T-cell (primary cell): ENCODE data around the gene ITPR1. TPM values are rescaled to one million over a fixed set of nuclear protein-coding genes. Genes with fewer than 3 reads are reported as not detected.

Experiments used
- ATAC-seq, 4 experiments: fragments of 200-7000 bp in 3 of 4; fragments of 150-1000 bp in 1 of 4; cut with Tn5 transposase; replicated peaks in 1 of 4; 1 replicate in 3 of 4; 2 replicates in 1 of 4; pipeline ENCODE4 v1.10.0; 2021; ENCODE audit warnings: moderate library complexity in 3 of 4, mild to moderate bottlenecking in 2 of 4, moderate number of reproducible peaks in 1 of 4
- CTCF ChIA-PET, 2 donors: fragments of 300-600 bp; sonication (Branson Sonifier 250); formaldehyde crosslinking; loops; one replicate each; lab custom pipeline; 2022; ENCODE audit warnings: antibody characterized with exemption in 2 of 2; lab: Charles Lee
- POLR2A ChIA-PET, 2 donors: fragments of 300-600 bp; sonication (Branson Sonifier 250); formaldehyde crosslinking; loops; one replicate each; lab custom pipeline; 2022; ENCODE audit warnings: antibody characterized with exemption in 2 of 2; lab: Charles Lee
- DNase-seq, 35 experiments: peaks; one replicate each; pipeline versions ENCODE4 v3.0.0 to v3.0.0-alpha.2; 2013 to 2023
- H3K27ac ChIP-seq: one replicate; pipeline ENCODE4 v1.5.1; 2013; ENCODE audit warnings: low read length
- H3K27me3 ChIP-seq, 2 experiments: replicated peaks in 1 of 2; 1 replicate in 1 of 2; 2 replicates in 1 of 2; pipeline versions ENCODE4 v1.6.1 to v1.7.0; 2013; ENCODE audit warnings: low read length in 1 of 2, mixed read lengths in 1 of 2; ENCODE audit not compliant: control insufficient read depth in 2 of 2, insufficient read depth in 2 of 2; ENCODE audit errors: extremely low read depth in 1 of 2
- H3K36me3 ChIP-seq, 2 donors: 1 replicate in 1 of 2; 2 replicates in 1 of 2; pipeline versions ENCODE4 v1.6.1 to v1.7.0; 2013; ENCODE audit warnings: low read length in 1 of 2; ENCODE audit not compliant: control insufficient read depth in 2 of 2, insufficient read depth in 1 of 2; ENCODE audit errors: extremely low read depth in 1 of 2
- H3K4me1 ChIP-seq, 2 experiments: 1 replicate in 1 of 2; 2 replicates in 1 of 2; pipeline versions ENCODE4 v1.6.1 to v1.7.0; 2013; ENCODE audit warnings: low read length in 2 of 2, mixed read lengths in 1 of 2; ENCODE audit not compliant: insufficient read depth in 2 of 2, control insufficient read depth in 1 of 2; ENCODE audit errors: extremely low read depth in 1 of 2
- H3K4me3 ChIP-seq, 2 donors: 1 replicate in 1 of 2; 2 replicates in 1 of 2; pipeline versions ENCODE4 v1.5.1 to v1.7.0; 2013; ENCODE audit warnings: mild to moderate bottlenecking in 2 of 2, low read length in 1 of 2, moderate library complexity in 1 of 2; ENCODE audit not compliant: control insufficient read depth in 1 of 2; ENCODE audit errors: extremely low read depth in 1 of 2
- H3K9me3 ChIP-seq: 2 replicates; pipeline ENCODE4 v1.7.0; 2013
- H3K27ac Mint-ChIP-seq, 2 donors: one replicate each; pipeline ENCODE4 v1.8.0; 2020 to 2021; ENCODE audit warnings: mild to moderate bottlenecking in 2 of 2, mixed read lengths in 2 of 2
- H3K27me3 Mint-ChIP-seq, 2 donors: one replicate each; pipeline ENCODE4 v1.8.0; 2021 to 2022; ENCODE audit warnings: mixed read lengths in 2 of 2
- H3K36me3 Mint-ChIP-seq: one replicate; pipeline ENCODE4 v1.8.0; 2021; ENCODE audit warnings: mixed read lengths
- H3K4me1 Mint-ChIP-seq, 3 donors: one replicate each; pipeline ENCODE4 v1.8.0; 2020 to 2022; ENCODE audit warnings: mixed read lengths in 3 of 3, mild to moderate bottlenecking in 1 of 3
- H3K4me3 Mint-ChIP-seq, 3 donors: one replicate each; pipeline ENCODE4 v1.8.0; 2020 to 2022; ENCODE audit warnings: mild to moderate bottlenecking in 3 of 3, mixed read lengths in 3 of 3, moderate library complexity in 3 of 3
- H3K9me3 Mint-ChIP-seq, 3 donors: one replicate each; pipeline ENCODE4 v1.8.0; 2020 to 2022; ENCODE audit warnings: mixed read lengths in 3 of 3
- WGBS: methylation state at CpG from one replicate; pipeline ENCODE4 v1.1.5; 2013; ENCODE audit warnings: missing lambda C conversion rate; ENCODE audit not compliant: insufficient coverage; 5-methylcytosine and 5-hydroxymethylcytosine counted together
- total RNA-seq, 35 experiments: library from RNA in 6 of 35; stranded (reverse) in 6 of 35; fragments of 120-200 nt in 1 of 35; gene quantifications; one replicate each; pipeline versions ENCODE4 v1.2.1 to v1.2.4 and lab custom pipeline; 2013 to 2026

ITPR1 gene
- total RNA-seq, 5 donors from 2014 or later (not counting 1 experiment from before 2014, with no cell fraction given), result 53.8 to 105 (median 73.1) TPM

- peaks cover 7 to 17% (median 10%) of the 10 kb centered on the region in 3 donors for H3K4me1 Mint-ChIP-seq
- no peak overlapping the region for H3K27ac Mint-ChIP-seq
- no peak for ATAC-seq
- no peak overlapping the region for H3K27ac ChIP-seq
- H3K27me3 Mint-ChIP-seq, result no peaks in the 10 kb centered on the region
- CTCF ChIA-PET, result no interaction called here
- DNase-seq, result no peak
- H3K4me3 Mint-ChIP-seq, result no peak overlapping the region
- peaks cover 74% of the 10 kb centered on the region for H3K36me3 Mint-ChIP-seq
- H3K4me3 ChIP-seq, result no peak overlapping the region
- H3K4me1 ChIP-seq, result no peaks in the 10 kb centered on the region
- POLR2A ChIA-PET, result no interaction called here
- H3K9me3 ChIP-seq, result no peaks in the 10 kb centered on the region
- peaks cover 5 to 53% of the 10 kb centered on the region in 2 donors for H3K36me3 ChIP-seq
- H3K27me3 ChIP-seq, result no peaks in the 10 kb centered on the region
- 85% methylated on average over 4 of the region's 5 CpGs for WGBS
- H3K9me3 Mint-ChIP-seq, result no peaks in the 10 kb centered on the region
These were observed 287.4 kb downstream of the ITPR1 start for GRCh38 chr3:4780545-4780957.

- 86% methylated on average over 2 of the region's 3 CpGs for WGBS
- Histone ChIP-seq H3K4me1 (no peaks in the 10 kb centered on the region), H3K27ac (no peak overlapping the region), H3K4me3 (no peak overlapping the region), H3K27me3 (no peaks in the 10 kb centered on the region), H3K9me3 (no peaks in the 10 kb centered on the region), H3K36me3 (peaks cover 5 to 60% of the 10 kb centered on the region in 2 donors)
- CTCF ChIA-PET, result no interaction called here
- Mint-ChIP-seq H3K36me3 (peaks cover 72% of the 10 kb centered on the region), H3K27ac (no peak overlapping the region), H3K4me3 (no peak overlapping the region), H3K27me3 (no peaks in the 10 kb centered on the region), H3K9me3 (no peaks in the 10 kb centered on the region), H3K4me1 (peaks cover 3 to 7% (median 7%) of the 10 kb centered on the region in 3 donors)
- ATAC-seq, result no peak
- POLR2A ChIA-PET, result no interaction called here
- DNase-seq, result no peak
These were observed 288.9 kb downstream of the ITPR1 start for GRCh38 chr3:4782095-4782494.

- Histone ChIP-seq H3K4me1 (no peaks in the 10 kb centered on the region), H3K36me3 (peaks cover 8 to 63% of the 10 kb centered on the region in 2 donors), H3K27me3 (no peaks in the 10 kb centered on the region), H3K4me3 (no peak overlapping the region), H3K27ac (no peak overlapping the region), H3K9me3 (no peaks in the 10 kb centered on the region)
- Mint-ChIP-seq H3K27ac (no peak overlapping the region), H3K36me3 (peaks cover 78% of the 10 kb centered on the region), H3K9me3 (no peaks in the 10 kb centered on the region), H3K27me3 (no peaks in the 10 kb centered on the region), H3K4me1 (no peaks in the 10 kb centered on the region), H3K4me3 (no peak overlapping the region)
- POLR2A ChIA-PET, result no interaction called here
- WGBS, result no CpG with 5 or more reads among the region's 1 CpG
- ATAC-seq (no peak), DNase-seq (no peak)
- CTCF ChIA-PET, result interaction anchor here in 1 of 2 donors (1.2 kb wide), 1 partner anchor 74 kb away, joined by 4 read pairs; no protein-coding TSS in a partner anchor
These were observed 292.4 kb downstream of the ITPR1 start for GRCh38 chr3:4785551-4785950.

- POLR2A ChIA-PET, result no interaction called here
These were observed 293.3 kb downstream of the ITPR1 start for GRCh38 chr3:4786431-4786830.

GRCh38 chr3:4791358-4791757 is 298.2 kb downstream of the ITPR1 start:
- Mint-ChIP-seq H3K4me3 (no peak overlapping the region), H3K9me3 (no peaks in the 10 kb centered on the region), H3K27ac (no peak overlapping the region), H3K36me3 (peaks cover 83% of the 10 kb centered on the region), H3K27me3 (no peaks in the 10 kb centered on the region), H3K4me1 (no peaks in the 10 kb centered on the region)
- Histone ChIP-seq H3K4me1 (no peaks in the 10 kb centered on the region), H3K4me3 (no peak overlapping the region), H3K27ac (no peak overlapping the region), H3K27me3 (no peaks in the 10 kb centered on the region), H3K9me3 (no peaks in the 10 kb centered on the region), H3K36me3 (peaks cover 18 to 57% of the 10 kb centered on the region in 2 donors)
- DNase-seq (no peak), ATAC-seq (no peak)
- CTCF ChIA-PET, result no interaction called here
- WGBS, result 90% methylated on average over 3 of the region's 4 CpGs
- POLR2A ChIA-PET, result no interaction called here

More at GRCh38 chr3:4786431-4786830, 293.3 kb downstream of the ITPR1 start:
- H3K27ac Mint-ChIP-seq, result no peak overlapping the region
- Histone ChIP-seq H3K9me3 (no peaks in the 10 kb centered on the region), H3K4me1 (no peaks in the 10 kb centered on the region), H3K36me3 (peaks cover 8 to 62% of the 10 kb centered on the region in 2 donors), H3K27ac (no peak overlapping the region), H3K4me3 (no peak overlapping the region), H3K27me3 (no peaks in the 10 kb centered on the region)
- WGBS, result no CpG with 5 or more reads among the region's 3 CpGs
- H3K27me3 Mint-ChIP-seq, result no peaks in the 10 kb centered on the region
- peaks cover 79% of the 10 kb centered on the region for H3K36me3 Mint-ChIP-seq
- CTCF ChIA-PET, result interaction anchor here in 1 of 2 donors (0.6 kb wide), 1 partner anchor 281 kb away, joined by 3 read pairs; no protein-coding TSS in a partner anchor
- ATAC-seq (no peak), DNase-seq (no peak)
- H3K4me3 Mint-ChIP-seq, result no peak overlapping the region
- H3K4me1 Mint-ChIP-seq, result no peaks in the 10 kb centered on the region
- H3K9me3 Mint-ChIP-seq, result no peaks in the 10 kb centered on the region

GRCh38 chr3:4793311-4793710 is 300.2 kb downstream of the ITPR1 start:
- no peaks in the 10 kb centered on the region for H3K4me1 Mint-ChIP-seq
- no peak overlapping the region for H3K4me3 Mint-ChIP-seq
- no peak for DNase-seq
- H3K36me3 Mint-ChIP-seq, result peaks cover 92% of the 10 kb centered on the region
- Histone ChIP-seq H3K9me3 (no peaks in the 10 kb centered on the region), H3K4me3 (no peak overlapping the region), H3K27ac (no peak overlapping the region), H3K27me3 (no peaks in the 10 kb centered on the region), H3K36me3 (peaks cover 18 to 51% of the 10 kb centered on the region in 2 donors), H3K4me1 (no peaks in the 10 kb centered on the region)
- H3K27me3 Mint-ChIP-seq, result no peaks in the 10 kb centered on the region
- no peaks in the 10 kb centered on the region for H3K9me3 Mint-ChIP-seq
- 100% methylated on average over 1 of the region's 5 CpGs for whole genome bisulfite sequencing
- H3K27ac Mint-ChIP-seq, result no peak overlapping the region
- POLR2A ChIA-PET, result no interaction called here
- CTCF ChIA-PET, result interaction anchor here in 1 of 2 donors (1.0 kb wide), 1 partner anchor 184 kb away, joined by 4 read pairs; no protein-coding TSS in a partner anchor
- ATAC-seq, result no peak
